Ovary (tissue), 3 donors: ENCODE data around the gene RSPH10B2.
"Not testable (repeated sequence)": the region's sequence is repeated elsewhere in the genome, so short reads cannot be mapped to it uniquely, and the experiment has no call there.

Experiments used
- CTCF ChIP-seq, 3 donors: fragments of 450-650 bp in 2 of 3; fragments of 200-600 bp in 1 of 3; IDR thresholded peaks; one replicate each; pipeline versions ENCODE4 v1.5.1 to v1.8.0; 2016 to 2022; ENCODE audit warnings: antibody characterized with exemption in 3 of 3, mild to moderate bottlenecking in 1 of 3
- EP300 ChIP-seq: sonication (generic); formaldehyde crosslinking; IDR thresholded peaks from one replicate; pipeline ENCODE4 v1.6.1; 2017; ENCODE audit warnings: antibody characterized with exemption
- POLR2A ChIP-seq: fragments of 450-650 bp; IDR thresholded peaks from one replicate; pipeline ENCODE4 v1.6.1; 2017; ENCODE audit warnings: antibody characterized with exemption, mild to moderate bottlenecking, moderate library complexity
- donor health status: DM: no; HTN: no; CAD: no.

- TF ChIP-seq CTCF (IDR thresholded peaks at IDR 0.05); POLR2A; EP300: not testable (repeated sequence)
Observed at GRCh38 chr7:6761186-6761585, 7.3 kb downstream of the RSPH10B2 start.
